ENCODE data around the gene GJA4. TPM values are rescaled to one million over a fixed set of nuclear protein-coding genes. Genes with fewer than 3 reads are reported as not detected.
A peak's percentile ranks its signal among the peaks of the same experiment; 100 is the strongest.

The GJA4 gene
- total RNA-seq, 6 donors from 2014 or later: 5.2 to 41.1 (median 19.2) TPM

DNA sequence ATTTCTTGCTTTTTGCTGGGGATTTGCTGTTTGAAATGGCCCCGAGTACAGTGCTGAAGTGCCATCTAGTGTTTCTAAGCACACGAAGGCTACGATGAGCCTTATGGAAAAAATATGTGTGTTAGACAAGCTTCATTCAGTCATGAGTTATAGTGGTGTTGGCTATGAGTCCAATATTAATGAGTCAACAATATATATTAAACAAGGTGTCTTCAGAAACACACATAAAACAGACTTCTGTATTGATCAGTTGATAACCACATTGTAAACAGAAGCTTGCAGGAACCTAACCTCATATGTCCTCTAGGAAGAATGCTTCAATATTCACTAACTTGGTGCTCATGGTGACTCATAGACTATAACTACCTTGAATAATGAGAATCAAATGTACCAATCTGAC is 39.6 kb upstream of the GJA4 start:
- 72 to 77% methylated on average over 3 of the region's 3 CpGs for WGBS, 2 donors
- Histone ChIP-seq H3K27ac (no peak overlapping the region), H3K9me3 (no peaks in the 10 kb centered on the region), H3K36me3 (no peaks in the 10 kb centered on the region), H3K4me1 (no peaks in the 10 kb centered on the region), H3K4me3 (no peak overlapping the region), H3K27me3 (no peaks in the 10 kb centered on the region)
- ATAC-seq (ENCODE audit: low FRiP score in 2 of 2): no peak
- no peak for DNase-seq
- no peak for TF ChIP-seq POLR2A (IDR thresholded peaks at IDR 0.05)
- no peak for TF ChIP-seq POLR2AphosphoS5 (IDR thresholded peaks at IDR 0.05)
- TF ChIP-seq, protein P1, sequence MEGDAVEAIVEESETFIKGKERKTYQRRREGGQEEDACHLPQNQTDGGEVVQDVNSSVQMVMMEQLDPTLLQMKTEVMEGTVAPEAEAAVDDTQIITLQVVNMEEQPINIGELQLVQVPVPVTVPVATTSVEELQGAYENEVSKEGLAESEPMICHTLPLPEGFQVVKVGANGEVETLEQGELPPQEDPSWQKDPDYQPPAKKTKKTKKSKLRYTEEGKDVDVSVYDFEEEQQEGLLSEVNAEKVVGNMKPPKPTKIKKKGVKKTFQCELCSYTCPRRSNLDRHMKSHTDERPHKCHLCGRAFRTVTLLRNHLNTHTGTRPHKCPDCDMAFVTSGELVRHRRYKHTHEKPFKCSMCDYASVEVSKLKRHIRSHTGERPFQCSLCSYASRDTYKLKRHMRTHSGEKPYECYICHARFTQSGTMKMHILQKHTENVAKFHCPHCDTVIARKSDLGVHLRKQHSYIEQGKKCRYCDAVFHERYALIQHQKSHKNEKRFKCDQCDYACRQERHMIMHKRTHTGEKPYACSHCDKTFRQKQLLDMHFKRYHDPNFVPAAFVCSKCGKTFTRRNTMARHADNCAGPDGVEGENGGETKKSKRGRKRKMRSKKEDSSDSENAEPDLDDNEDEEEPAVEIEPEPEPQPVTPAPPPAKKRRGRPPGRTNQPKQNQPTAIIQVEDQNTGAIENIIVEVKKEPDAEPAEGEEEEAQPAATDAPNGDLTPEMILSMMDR (IDR thresholded peaks at IDR 0.05): no peak
- TF ChIP-seq EP300 (IDR thresholded peaks at IDR 0.05): no peak

GRCh38 chr1:34754964-34755637 is 37.7 kb upstream of the GJA4 start, which contains the start of gene GJB5:
Gene GJB5 (plus strand): TSS chr1:34755047. CDS start chr1:34757331, 2,284 bp downstream.
- Histone ChIP-seq H3K4me3 (no peak within 1 kb of the TSS), H3K36me3 (no peaks in the 10 kb centered on the region), H3K9me3 (no peaks in the 10 kb centered on the region), H3K4me1 (no peaks in the 10 kb centered on the region), H3K27me3 (no peaks in the 10 kb centered on the region), H3K27ac (no peak within 1 kb of the TSS)
- no peak for TF ChIP-seq EP300 (IDR thresholded peaks at IDR 0.05)
- no peak for TF ChIP-seq POLR2A (IDR thresholded peaks at IDR 0.05)
- TF ChIP-seq, protein P1 (IDR thresholded peaks at IDR 0.05): no peak
- no peak for TF ChIP-seq POLR2AphosphoS5 (IDR thresholded peaks at IDR 0.05)
- ATAC-seq (ENCODE audit: low FRiP score in 2 of 2): no peak
- peak in 1 of 2 donors; percentile 37 for DNase-seq
- 40 to 74% methylated on average over 1 to 9 of the region's 13 CpGs for WGBS, 2 donors

- Histone ChIP-seq H3K27me3 (no peaks in the 10 kb centered on the region), H3K4me3 (no peak overlapping the region), H3K4me1 (no peaks in the 10 kb centered on the region), H3K36me3 (no peaks in the 10 kb centered on the region), H3K9me3 (no peaks in the 10 kb centered on the region), H3K27ac (no peak overlapping the region)
- TF ChIP-seq POLR2AphosphoS5 (IDR thresholded peaks at IDR 0.05): no peak
- TF ChIP-seq, protein P1 (IDR thresholded peaks at IDR 0.05): no peak
- no peak for TF ChIP-seq EP300 (IDR thresholded peaks at IDR 0.05)
- no peak for TF ChIP-seq POLR2A (IDR thresholded peaks at IDR 0.05)
- WGBS, 2 donors: 91 to 94% methylated on average over 6 of the region's 6 CpGs
- ATAC-seq (ENCODE audit: low FRiP score in 2 of 2): no peak
- no peak for DNase-seq
Measured at GRCh38 chr1:34755961-34756360, 36.8 kb upstream of the GJA4 start.

DNA sequence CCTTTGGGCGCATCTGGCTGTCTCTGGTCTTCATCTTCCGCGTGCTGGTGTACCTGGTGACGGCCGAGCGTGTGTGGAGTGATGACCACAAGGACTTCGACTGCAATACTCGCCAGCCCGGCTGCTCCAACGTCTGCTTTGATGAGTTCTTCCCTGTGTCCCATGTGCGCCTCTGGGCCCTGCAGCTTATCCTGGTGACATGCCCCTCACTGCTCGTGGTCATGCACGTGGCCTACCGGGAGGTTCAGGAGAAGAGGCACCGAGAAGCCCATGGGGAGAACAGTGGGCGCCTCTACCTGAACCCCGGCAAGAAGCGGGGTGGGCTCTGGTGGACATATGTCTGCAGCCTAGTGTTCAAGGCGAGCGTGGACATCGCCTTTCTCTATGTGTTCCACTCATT is 35.4 kb upstream of the GJA4 start:
- TF ChIP-seq, protein P1 (IDR thresholded peaks at IDR 0.05): no peak
- TF ChIP-seq POLR2AphosphoS5 (IDR thresholded peaks at IDR 0.05) (no peak), EP300 (IDR thresholded peaks at IDR 0.05) (no peak), POLR2A (IDR thresholded peaks at IDR 0.05) (no peak)
- no peak for ATAC-seq (ENCODE audit: low FRiP score in 2 of 2)
- Histone ChIP-seq H3K36me3 (no peaks in the 10 kb centered on the region), H3K4me1 (no peaks in the 10 kb centered on the region), H3K27ac (no peak overlapping the region), H3K27me3 (no peaks in the 10 kb centered on the region), H3K4me3 (no peak overlapping the region), H3K9me3 (no peaks in the 10 kb centered on the region)
- WGBS, 2 donors: 90 to 98% methylated on average over 10 to 21 of the region's 21 CpGs
- peak in 1 of 2 donors; percentile 49 for DNase-seq

- Histone ChIP-seq H3K4me3 (no peak overlapping the region), H3K27ac (no peak overlapping the region), H3K36me3 (no peaks in the 10 kb centered on the region), H3K9me3 (no peaks in the 10 kb centered on the region), H3K27me3 (no peaks in the 10 kb centered on the region), H3K4me1 (no peaks in the 10 kb centered on the region)
- 75 to 81% methylated on average over 4 of the region's 4 CpGs for WGBS, 2 donors
- TF ChIP-seq POLR2A (IDR thresholded peaks at IDR 0.05) (no peak), EP300 (IDR thresholded peaks at IDR 0.05) (no peak), POLR2AphosphoS5 (IDR thresholded peaks at IDR 0.05) (no peak)
- TF ChIP-seq, protein P1 (IDR thresholded peaks at IDR 0.05): no peak
- DNase-seq (no peak), ATAC-seq (ENCODE audit: low FRiP score in 2 of 2) (no peak)
Measured at GRCh38 chr1:34758751-34759150, 34.0 kb upstream of the GJA4 start.

All from upper lobe of left lung (tissue), 6 donors.